HG02885 (cell line): ENCODE results near the gene TLCD3A.

Experiments used
- ATAC-seq: cut with Tn5 transposase; IDR thresholded peaks from one replicate; pipeline ENCODE4 v1.9.1; 2021; ENCODE audit warnings: mild to moderate bottlenecking; ENCODE audit not compliant: unreplicated experiment, poor library complexity

The TLCD3A gene

DNA sequence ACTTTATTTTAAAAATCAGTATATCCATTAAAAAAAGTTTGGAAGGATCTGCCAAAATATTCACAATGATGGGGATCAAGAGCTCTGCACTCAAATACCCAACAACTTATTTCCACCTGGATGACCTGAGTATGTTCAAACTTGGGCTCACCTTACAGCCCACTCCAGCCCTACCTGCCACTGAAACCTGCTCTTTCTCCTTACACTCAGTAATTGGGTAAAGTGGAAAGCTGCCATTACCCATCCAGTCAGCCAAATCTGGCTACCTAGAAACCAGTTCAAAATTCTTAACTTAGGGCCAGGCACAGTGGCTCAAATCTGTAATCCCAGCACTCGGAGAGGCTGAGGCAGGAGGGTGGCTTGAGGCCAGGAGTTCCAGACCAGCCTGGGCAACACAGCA, 27.4 kb upstream of the TLCD3A start:
- ATAC-seq, result no peak

DNA sequence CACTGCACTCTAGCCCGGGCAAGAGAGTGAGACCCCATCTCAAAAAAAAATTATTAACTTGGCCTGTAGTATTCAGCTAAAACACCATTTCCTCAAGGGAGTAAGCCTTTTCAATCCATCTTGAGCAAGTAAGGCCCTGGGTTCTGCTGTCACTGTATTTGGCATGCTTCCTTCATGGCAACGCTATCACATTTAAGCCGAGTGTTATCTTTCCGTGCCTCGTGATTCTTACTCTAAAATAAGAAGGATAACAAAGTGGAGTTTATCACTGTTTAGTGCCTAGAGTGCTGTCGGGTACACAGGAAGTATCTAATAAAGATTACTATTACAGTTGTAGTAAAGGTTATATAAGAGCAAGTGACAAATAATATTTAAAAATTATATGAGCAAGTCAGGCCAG, 26.5 kb upstream of the TLCD3A start:
- no peak for ATAC-seq

DNA sequence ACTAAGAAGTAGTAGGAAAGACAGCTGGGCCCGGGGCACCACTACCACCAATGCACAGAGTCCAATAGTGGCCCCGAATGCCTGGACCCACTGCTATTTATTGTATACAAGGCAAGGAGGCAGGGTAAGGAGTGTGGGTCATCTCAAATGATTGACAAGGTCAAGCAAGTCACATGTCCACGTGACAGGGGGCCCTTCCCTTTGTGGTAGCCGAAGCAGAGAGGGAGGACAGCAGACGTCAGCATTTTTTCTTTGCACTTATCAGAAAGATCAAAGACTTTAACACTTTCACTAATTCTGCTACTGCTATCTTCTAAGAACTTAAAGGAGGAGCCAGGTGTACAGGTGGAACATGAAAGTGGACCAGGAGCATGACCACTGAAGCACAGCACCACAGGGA, 24.3 kb upstream of the TLCD3A start:
- ATAC-seq, result no peak

DNA sequence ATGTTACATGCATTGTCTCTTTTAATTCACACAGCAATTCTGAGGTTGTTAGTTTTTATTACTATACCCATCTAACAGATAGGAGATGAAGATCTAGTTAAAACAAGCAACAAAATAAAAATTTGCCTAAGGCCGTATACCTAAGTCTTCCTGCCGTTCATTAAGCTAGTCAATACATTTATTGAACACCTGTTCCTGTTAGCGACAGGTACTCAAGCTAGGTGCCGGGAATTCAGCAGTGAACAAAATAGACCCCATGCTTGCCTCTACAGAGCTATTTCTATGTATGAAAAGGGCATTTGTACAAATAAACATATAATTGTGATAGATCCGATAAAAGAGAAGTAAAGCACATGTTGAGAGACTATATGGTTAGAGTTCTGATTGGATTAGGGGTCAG, 14.3 kb upstream of the TLCD3A start:
- no peak for ATAC-seq

DNA sequence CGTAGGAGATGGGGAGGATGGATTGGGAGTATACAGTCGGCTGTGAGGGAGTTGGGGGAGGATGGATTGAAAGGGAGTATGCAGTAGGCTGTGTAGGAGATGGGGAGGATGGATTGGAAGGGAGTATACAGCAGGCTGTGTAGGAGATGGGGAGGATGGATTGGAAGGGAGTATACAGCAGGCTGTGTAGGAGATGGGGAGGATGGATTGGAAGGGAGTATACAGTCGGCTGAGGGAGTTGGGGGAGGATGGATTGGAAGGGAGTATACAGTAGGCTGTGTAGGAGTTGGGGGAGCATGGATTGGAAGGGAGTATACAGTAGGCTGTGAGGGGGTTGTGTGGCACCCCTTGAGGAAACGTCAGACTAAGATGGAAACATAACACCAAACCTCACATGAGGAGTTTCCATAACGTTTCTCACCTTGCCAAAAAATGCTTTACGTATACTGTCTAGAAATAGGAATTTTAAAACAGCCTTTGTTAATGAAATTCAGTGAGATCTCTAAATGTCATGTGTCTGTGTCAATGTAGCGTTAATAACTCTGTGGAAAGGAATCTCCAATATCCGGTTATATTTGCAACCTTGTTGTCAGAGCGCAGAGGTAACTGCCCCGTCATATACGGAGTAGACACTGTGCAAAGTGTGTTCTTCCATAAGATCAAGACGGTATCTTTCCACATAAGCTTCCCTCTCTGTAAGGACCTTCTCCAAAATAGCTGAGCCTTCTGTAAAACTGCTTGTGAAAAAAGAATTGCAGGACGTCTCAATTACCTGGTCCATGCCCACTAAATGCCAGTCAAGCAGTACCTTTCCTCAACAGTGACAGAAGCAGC, 11.5 kb upstream of the TLCD3A start:
- no peak for ATAC-seq

DNA sequence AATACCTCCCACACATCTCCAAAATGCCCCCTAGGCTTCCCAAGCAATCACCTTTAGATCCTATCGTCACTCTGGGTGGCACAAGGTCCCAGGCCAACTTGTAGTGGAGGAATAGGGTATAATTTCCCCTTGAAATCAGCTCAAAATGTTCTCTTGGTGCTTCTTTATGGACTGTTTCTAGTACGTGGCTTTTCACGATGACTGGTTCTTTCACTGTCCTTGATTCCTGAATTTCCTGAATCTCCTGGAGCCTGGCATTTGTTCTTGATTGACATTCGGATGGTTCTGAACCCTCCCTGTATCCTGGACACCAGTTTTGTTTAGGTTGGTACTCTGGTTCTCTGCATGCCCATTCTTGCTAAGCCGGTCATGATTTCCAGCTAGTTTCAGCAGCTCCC, 10.9 kb upstream of the TLCD3A start:
- no peak for ATAC-seq

DNA sequence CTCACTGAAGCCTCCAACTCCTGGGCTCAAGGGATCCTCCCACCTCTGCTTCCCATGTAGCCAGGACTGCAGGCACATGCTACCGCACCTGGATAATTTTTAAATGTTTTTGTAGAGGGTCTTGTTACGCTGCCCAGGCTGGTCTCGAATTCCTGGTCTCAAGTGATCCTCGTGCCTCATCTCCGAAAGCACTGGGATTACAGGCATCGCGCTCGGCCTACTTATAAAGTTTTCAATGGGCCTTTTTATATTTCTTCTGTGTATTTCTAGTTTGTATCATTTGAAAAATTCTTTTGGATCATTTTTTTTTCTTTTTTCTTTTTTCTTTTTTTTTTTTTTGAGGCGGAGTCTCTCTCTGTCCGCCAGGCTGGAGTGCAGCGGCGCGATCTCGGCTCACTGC, 7.3 kb upstream of the TLCD3A start:
- no peak for ATAC-seq

DNA sequence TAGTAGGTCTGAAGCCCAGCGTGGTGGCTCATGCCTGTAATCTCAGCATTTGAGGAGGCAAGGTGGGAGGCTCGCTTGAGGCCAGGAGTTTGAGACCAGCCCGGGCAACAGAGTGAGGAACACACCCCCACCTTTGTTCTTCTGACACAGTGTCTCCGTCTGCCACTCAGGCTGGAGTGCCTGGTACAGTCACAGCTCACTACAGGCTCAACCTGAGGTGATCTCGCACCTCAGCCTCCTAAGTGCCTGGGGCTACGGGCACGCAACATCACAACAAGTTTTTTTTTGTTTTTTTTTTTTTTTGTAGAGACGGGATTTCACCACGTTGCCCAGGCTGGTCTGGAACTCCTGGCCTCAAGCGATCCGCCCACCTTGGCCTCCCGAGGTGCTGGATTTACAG, 6.7 kb upstream of the TLCD3A start:
- no peak for ATAC-seq

DNA sequence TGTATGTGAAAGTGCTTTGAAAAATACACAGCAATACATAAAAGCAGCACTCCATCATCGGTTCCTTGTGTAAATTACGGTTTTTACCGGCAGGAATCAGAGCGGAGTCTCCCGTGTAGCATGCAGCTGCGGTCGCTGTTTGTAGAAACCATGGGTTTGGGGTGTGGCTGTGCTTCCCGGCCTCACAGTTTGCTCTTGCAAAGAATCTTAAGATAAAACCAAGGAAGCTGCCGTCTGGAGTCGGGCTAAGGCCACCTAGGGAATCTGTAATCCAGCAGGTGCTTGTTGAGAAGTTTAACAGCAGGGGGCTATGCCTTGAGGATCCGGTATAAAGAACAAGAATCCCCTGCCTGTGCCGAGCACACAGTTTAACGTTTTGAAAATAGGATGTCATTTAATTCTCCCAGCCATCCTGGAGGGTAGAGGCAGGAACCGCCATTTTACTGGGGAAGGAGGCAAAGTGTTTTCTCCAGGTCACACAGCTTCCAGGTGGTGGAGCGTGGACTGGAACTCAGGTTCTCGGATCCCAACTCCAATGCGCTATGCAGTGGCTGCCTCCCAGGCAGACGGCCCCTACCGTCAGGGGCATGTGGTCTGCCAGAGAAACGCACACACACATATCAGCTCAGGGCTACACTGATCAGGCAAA, 6.0 kb upstream of the TLCD3A start:
- no peak for ATAC-seq

DNA sequence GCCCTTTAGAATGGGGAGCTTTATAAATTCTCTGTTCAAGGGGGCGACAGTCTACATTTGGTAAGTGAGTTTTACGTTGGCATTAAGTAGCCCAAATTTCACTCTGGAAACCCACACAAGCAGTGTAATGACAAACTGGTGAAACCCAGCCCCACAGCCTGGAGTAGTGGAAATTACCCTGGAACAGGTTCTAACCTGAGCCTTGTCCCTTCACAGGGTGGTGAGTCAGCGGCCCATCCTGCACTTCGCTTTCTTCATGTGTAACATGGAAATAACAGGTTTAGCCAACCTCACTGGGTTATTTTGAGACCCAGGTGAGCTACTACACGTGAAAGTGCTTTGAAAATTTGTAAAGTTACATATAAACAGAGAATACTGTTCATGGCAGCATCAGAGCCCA, 3.5 kb upstream of the TLCD3A start:
- no peak for ATAC-seq

DNA sequence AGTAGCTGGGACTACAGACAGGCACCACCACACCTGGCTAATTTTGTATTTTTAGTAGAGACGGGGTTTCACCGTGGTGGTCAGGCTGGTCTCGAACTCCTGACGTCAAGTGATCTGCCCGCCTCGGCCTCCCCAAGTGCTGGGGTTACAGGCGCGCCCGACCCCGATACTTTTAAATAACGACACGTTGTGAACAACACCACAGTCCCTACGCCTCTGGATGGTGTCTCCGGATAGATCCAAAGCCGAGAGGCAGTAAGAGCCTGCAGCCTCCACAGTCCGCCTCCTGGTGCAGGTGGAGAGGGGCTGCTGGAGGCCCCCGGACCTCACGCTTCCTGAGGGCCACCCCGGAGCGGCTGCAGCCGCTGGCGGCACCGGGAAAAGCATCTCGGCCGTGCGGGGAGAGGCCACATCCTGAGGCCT, 741 bp upstream of the TLCD3A start:
- no peak for ATAC-seq

DNA sequence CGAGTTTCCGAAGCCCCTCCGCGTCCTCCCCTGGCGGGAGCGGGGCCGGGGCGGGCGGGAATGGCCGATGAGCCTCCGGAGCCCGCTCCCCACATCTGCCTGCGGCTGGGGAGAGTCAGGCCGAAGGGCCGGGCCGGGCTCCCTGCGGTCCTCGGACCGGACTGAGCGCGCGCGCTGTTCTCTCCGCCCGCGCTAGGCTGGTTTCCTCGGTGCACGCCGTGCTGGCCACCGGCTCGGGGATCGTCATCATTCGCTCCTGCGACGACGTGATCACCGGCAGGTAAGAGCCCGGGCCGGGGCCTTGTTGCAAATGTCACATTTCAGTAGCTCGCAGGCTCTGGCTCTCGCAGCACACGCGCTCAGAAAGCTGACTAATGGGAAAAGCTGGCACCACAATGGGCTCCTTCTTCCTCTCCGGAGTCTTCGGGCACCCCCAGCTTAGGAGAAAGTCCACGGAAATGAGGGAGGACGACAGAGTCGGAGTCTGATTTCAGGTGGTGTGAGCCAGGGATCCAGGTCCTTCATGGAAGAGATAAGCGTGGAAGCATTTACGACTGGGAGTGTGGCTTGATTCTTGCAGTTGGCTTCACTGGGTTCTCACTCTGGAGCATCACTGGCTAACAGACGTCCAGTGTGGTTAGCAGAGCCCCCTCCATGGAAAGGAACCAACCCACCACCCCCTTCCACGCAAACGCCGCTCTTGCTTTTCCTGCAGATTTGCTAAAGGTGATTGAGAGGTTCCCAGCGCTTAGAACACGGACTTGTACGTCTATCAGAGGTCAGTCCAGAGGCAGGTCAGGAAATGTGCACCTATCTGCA, 715 bp downstream of the TLCD3A start:
- peak; percentile 44 for ATAC-seq

DNA sequence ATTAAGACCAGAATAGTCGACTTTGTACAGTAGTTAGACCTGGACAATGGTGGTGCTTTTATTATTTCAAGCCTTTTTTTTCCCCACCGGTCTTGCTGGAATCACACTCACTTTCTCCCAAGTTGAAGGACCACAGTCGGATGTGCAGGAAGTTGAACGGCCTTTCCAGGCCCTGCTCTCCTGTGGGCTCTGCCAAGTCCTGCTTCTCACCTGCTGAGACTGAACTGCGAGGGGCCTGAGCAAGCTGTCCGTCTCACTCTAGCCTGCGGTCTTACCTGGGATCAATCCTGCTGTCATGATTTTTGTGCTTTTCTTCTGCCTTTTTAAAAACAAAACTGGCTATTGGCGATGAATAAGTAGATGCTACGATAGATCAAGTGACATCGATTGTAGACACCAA, 1.3 kb downstream of the TLCD3A start:
- ATAC-seq, result no peak

DNA sequence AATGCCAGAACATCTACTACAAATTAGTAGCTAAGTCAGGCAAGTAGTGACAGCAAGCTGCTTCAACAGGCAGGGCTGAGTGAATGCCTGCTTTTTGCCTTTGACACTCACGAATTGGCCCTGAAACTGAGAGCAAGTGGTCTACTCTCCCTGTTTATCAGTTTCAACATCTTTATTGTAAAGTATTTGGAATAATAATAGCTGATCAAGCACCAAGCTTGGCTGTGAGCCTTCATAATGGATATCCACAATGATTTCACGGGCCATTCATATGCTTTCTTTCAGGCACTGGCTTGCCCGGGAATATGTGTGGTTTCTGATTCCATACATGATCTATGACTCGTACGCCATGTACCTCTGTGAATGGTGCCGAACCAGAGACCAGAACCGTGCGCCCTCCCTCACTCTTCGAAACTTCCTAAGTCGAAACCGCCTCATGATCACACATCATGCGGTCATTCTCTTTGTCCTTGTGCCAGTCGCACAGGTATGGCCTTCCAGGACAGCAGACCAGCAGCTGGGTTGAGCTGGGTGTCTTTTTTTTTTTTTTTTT, 5.2 kb downstream of the TLCD3A start:
- ATAC-seq, result no peak

DNA sequence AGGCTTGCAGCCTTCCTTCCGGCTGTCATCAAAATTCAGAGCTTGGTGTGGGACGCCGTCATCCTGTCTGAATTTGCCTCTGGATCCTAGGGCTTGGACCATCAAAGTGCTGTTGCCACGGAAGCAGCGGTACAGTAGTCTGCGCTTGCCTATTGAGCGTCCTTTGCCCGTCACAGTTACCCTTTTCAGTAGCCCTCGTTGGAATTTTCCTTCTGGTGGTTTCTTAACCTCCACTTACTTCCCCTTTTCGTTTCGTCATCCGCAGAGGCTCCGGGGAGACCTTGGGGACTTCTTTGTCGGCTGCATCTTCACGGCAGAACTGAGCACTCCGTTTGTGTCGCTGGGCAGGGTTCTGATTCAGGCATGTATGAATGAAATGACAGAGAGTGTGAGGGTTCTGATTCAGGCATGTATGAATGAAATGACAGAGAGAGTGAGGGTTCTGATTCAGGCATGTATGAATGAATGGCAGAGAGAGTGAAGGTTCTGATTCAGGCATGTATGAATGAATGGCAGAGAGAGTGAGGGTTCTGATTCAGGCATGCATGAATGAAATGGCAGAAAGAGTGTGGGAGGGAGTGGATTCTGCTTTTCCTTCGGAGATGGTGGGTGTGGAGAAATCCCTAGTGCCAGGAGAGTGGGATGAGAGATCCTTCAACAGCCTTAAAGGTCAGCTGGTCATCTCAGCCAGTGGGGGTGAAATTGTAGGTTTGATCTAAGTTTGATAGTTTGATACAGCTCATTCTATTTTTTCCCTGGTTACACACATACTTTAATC, 8.0 kb downstream of the TLCD3A start:
- peak; percentile 82 for ATAC-seq

DNA sequence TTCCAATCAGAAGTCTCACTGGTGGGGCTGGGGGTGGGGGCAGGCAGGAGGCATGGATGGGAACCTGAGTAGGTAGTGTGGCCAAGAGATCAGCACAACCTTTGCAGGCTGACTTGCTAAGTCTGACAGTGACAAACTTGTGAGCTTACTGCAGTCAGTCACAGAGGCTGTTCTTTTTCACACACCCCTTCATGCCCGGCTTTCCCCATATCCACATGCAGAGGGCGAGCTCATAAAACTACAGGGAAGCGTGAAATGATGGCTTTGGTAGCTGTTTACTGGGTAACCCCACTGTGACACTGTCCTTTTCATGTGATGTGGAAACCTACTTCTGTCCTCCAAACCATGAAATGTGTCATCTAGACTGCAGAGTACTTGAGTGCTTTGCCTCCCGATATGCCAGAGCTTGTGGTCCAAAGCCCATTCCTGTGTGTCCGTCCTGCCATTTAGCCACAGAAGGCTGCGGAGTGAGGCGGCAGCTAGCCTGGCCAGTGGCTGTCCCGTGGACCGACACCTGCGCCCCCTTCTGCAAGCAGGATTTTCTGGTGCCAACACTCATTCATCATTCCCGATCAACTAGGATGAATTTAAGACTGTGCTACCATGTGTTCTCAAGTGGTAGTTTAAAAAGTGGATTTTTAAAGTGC, 9.9 kb downstream of the TLCD3A start:
- ATAC-seq, result no peak

DNA sequence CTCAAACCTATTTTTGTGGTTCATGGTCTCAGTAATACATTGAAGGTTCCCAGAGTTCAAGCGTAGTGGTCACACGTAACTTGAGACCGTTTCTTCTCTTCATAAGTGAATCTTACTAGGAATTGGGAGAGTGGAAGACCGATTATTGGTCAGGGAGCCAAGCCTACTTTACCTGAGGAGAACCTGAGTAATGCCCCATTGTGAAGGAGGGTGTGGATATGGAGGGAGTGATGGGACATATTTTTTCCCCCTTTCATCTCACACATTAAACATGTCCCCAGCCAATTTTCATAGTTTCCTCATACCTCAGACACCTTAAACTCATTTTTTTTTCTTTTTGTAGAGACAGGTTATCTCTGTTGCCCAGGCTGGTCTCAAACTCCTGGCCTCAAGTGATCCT, 10.7 kb downstream of the TLCD3A start:
- ATAC-seq, result no peak

DNA sequence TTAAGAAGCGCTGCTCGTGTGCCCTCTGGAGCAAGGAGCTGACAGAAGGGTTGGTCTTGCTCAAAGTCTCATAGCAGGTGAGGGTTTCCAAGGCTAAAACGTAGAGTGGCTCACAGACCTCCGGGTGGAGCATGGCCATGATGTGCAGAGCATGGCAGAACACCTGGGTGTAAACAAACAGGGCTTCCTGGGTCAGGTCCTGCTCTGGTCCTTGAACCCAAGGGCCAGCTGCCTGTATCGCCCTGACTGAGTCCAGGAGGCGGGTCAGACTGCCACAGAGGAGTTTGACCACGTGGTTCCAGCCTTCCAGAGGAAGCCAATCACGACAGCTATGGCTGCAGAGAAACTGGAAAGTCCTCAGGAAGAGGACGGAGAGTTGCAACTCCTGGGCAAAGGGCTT, 12.5 kb downstream of the TLCD3A start:
- ATAC-seq, result no peak

DNA sequence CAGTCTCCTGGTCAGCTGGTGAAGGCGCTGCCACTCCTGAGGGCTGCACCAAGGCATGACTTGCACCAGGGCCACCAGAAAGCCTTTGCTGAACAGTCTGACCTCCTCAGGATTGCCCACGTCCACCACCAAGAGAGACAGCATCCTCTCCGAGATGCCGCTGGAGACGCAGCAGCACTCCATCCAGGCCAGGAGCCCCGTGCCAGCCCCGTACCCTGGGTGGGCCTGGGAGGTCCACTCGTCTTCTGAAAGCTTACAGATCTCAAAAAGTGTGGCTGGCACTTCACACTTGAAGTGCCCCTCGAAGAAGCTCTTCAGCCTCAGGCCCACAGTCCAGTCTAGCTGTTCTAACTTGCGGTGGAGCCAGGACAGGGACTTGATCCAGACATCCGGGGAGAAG, 13.0 kb downstream of the TLCD3A start:
- ATAC-seq, result no peak

DNA sequence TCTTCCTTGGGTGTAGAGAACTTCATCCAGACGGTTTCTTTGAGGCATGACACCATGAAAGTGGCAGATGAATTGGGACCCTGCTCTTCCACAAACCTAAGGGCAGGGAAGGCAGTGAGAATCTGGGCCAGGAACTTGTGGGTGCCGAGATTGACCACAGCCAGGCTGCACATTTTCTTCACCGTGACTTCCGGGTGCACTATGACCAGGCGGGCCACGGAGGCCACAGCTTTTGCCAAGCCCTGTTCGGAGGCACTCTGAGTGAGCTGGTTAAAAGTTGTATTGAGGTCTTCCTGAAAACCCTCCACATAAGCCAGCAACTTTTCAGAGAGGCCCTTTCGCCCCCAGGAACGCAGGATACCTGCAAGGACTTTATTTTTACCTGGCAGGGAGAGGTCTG, 13.8 kb downstream of the TLCD3A start:
- ATAC-seq, result no peak
